AG10803 (cell line): ENCODE results near the gene USF3.

ENCODE experiments used
- DNase-seq: peaks from one replicate; pipeline ENCODE4 v3.0.0; 2010; ENCODE audit warnings: low read depth
- H3K4me3 ChIP-seq: 2 replicates; pipeline ENCODE4 v1.5.1; 2011; ENCODE audit warnings: mild to moderate bottlenecking, low read length, control low read depth
- TF ChIP-seq, protein P1 (sequence below): conservative IDR thresholded peaks from 2 replicates; pipeline ENCODE4 v1.5.1; 2011; ENCODE audit warnings: mild to moderate bottlenecking, low read length, control low read depth, inconsistent platforms

Gene USF3

GRCh38 chr3:113685124-113685523 lies 11.3 kb downstream of the USF3 start:
- TF ChIP-seq, protein P1, sequence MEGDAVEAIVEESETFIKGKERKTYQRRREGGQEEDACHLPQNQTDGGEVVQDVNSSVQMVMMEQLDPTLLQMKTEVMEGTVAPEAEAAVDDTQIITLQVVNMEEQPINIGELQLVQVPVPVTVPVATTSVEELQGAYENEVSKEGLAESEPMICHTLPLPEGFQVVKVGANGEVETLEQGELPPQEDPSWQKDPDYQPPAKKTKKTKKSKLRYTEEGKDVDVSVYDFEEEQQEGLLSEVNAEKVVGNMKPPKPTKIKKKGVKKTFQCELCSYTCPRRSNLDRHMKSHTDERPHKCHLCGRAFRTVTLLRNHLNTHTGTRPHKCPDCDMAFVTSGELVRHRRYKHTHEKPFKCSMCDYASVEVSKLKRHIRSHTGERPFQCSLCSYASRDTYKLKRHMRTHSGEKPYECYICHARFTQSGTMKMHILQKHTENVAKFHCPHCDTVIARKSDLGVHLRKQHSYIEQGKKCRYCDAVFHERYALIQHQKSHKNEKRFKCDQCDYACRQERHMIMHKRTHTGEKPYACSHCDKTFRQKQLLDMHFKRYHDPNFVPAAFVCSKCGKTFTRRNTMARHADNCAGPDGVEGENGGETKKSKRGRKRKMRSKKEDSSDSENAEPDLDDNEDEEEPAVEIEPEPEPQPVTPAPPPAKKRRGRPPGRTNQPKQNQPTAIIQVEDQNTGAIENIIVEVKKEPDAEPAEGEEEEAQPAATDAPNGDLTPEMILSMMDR = no peak
- no peak for DNase-seq
- no peak overlapping the region for H3K4me3 ChIP-seq

GRCh38 chr3:113684271-113684819 lies 12.1 kb downstream of the USF3 start:
- DNase-seq = no peak
- TF ChIP-seq, protein P1 = no peak
- H3K4me3 ChIP-seq = no peak overlapping the region

GRCh38 chr3:113678773-113679172 lies 17.7 kb downstream of the USF3 start:
- TF ChIP-seq, protein P1 = no peak
- no peak for DNase-seq
- no peak overlapping the region for H3K4me3 ChIP-seq

GRCh38 chr3:113677737-113678136 lies 18.7 kb downstream of the USF3 start:
- TF ChIP-seq, protein P1 = no peak
- DNase-seq = no peak

GRCh38 chr3:113676261-113676660 lies 20.2 kb downstream of the USF3 start:
- DNase-seq = no peak
- no peak overlapping the region for H3K4me3 ChIP-seq
- TF ChIP-seq, protein P1 = no peak

More at GRCh38 chr3:113677737-113678136, 18.7 kb downstream of the USF3 start:
- no peak overlapping the region for H3K4me3 ChIP-seq

DNA sequence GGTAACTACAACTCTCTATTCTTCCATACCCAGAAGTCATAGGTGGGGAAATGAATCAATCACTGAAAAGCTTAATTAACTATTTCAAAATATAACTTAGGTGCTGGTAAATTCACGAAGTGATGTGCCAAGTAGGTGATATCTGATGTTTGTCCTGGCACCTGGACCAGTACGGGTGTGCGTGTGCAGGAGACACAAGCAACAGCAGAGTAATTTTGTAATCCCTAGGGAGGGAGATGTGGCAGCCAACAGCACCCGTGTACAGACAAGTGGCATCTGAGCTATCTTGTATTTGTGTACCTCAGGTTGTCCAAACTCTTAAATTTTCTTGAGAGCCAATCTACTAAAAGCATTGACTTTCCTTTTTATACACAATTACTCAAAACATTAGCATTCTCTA lies 22.8 kb downstream of the USF3 start:
- TF ChIP-seq, protein P1 = no peak
- H3K4me3 ChIP-seq = no peak overlapping the region
- DNase-seq = no peak

- TF ChIP-seq, protein P1 = no peak
- H3K4me3 ChIP-seq = no peak overlapping the region
- DNase-seq = peak; percentile 29
Measured at GRCh38 chr3:113668015-113668414, 28.4 kb downstream of the USF3 start.
